C1 segment of cervical spinal cord (tissue), 14 donors: ENCODE data around the gene SLC6A18.
"Not testable (repeated sequence)": the region's sequence is repeated elsewhere in the genome, so short reads cannot be mapped to it uniquely, and the experiment has no call there.

ENCODE experiments used
- DNase-seq, 14 donors: peaks; one replicate each; lab custom pipeline; 2025; lab: John Stamatoyannopoulos, UW

Gene SLC6A18

DNA sequence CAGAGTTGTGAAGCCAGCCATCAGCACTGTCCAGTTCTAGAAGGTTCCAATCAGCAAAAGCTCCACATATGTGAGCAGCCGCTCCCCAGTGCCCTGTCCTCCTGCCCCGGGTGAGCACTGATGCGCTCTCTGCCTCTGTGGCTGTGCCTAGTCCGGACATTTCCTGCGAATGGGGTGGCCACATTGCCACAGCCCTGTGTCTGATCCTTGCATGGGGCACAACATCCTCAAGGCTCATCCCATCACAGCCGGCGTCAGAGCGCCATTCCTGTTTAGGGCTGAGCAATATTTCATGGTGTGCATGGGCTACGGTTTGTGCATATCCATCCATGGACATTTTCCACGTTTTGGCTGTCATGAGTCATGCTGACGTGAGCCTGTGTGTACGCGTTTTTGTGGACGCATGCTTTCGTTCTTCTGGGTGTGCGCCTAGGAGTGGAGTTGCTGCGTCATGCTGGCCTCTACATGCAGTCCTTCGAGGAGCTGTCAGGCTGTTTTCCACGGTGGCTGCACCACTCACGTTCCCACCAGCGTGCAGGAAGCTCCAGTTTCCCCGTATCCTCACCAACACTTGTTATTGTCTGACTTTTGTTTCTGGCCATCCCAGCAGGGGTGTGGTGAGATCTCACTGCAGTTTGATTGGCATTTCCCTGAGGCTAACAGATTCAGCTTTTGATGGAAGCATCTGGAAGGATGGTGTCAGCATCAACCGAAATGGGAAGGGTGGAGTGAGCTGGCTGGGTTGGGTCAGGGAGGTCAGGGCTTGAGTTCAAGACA, 9.7 kb upstream of the SLC6A18 start:
- no peak for DNase-seq

DNA sequence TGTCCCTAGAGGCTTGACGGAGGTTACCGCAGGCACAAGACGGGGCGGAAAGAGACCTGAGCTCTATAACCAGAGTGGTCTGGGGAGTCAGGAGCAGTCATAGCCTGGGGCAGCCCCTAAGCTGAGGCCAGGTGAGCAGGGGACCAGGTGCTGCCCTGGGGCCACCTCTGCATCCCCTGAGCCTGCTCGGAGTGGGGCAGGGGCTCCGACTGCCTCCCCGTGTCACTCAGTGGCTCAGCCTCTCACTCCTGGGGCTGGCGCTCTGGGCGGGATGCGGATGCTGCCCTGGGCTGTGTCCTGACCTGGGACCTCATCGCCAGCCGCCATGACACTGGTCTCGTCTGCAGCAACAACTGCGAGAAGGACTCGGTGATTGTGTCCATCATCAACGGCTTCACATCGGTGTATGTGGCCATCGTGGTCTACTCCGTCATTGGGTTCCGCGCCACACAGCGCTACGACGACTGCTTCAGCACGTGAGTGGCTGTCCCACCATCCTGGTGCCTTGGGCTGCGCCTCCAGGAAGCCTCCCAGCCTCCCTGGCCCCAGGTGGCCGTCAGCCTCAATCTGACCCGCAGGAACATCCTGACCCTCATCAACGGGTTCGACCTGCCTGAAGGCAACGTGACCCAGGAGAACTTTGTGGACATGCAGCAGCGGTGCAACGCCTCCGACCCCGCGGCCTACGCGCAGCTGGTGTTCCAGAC, 8.8 kb upstream of the SLC6A18 start:
- DNase-seq: no peak

DNA sequence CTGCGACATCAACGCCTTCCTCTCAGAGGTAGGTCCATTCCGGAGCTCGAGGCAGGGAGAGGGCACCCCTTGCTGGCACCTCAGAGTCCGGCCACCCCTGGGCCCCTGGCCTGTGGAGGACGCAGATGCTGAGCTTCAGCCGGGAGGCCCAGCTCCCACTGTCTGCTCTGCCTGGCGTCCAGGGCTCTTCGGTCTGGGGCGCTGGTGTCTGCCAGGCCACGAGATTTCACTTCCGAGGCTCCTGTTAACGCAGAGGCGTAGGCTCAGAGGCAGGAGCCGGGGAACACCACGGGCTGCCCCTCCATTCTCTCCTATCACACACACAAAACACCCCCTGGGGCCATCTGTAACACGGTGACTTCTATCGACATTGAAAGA, 8.3 kb upstream of the SLC6A18 start:
- no peak for DNase-seq

DNA sequence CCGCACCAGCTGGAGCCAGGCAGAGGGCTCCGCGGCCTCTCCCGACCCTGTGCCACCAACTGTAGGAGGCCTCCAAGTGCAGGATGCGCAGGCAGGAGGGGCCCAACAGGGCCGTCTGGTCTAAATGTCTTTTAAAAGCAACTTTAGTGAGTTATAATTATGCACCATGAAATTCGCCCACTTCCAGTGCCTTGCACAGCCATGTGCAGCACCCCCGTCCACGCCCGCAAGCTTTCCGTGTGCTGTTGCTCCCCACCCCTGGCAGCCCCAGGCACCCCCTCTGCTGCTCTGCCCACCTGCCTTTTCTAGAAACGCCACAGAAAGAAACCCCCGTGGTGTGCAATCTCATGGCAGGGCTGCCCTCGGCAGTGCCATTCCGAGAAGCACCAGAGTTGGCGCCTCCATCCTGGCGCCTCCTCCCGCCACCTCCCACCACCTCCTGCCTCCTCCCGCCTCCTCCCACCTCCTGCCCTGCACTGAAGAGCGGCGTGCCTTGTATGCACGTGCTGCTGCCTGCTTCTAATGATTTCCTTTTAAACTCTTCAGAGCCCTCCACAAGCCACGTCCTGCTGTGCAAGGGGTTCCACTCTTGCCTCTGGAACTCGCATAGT, 7.5 kb upstream of the SLC6A18 start:
- no peak for DNase-seq

DNA sequence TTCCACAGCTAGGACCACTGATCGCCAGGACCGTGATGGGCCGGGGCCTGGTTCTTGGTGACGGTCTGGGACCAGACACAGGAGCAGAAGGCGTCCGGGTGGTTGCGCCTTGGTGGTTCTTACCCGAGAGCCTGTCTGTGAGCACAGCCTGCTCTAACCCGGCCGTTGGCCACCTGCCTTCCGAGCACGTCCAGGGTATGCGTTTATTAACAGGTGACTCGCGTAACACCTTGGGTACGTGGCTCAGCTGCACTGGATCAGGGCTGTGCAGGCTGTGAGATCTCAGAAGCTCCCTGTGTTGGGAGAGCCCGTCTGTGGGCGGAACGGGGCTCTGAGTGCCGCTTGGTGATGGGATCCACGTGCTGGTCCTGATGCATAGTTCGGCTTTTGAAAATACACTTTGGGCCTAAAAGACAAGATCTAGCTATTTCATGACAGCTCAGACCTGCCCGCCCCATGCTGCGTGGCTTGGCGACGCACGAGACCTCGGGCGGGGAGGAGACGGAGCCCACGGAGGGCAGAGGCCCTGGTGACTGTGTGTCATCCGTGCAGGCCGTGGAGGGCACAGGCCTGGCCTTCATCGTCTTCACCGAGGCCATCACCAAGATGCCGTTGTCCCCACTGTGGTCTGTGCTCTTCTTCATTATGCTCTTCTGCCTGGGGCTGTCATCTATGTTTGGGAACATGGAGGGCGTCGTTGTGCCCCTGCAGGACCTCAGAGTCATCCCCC, 6.7 kb upstream of the SLC6A18 start:
- no peak for DNase-seq

DNA sequence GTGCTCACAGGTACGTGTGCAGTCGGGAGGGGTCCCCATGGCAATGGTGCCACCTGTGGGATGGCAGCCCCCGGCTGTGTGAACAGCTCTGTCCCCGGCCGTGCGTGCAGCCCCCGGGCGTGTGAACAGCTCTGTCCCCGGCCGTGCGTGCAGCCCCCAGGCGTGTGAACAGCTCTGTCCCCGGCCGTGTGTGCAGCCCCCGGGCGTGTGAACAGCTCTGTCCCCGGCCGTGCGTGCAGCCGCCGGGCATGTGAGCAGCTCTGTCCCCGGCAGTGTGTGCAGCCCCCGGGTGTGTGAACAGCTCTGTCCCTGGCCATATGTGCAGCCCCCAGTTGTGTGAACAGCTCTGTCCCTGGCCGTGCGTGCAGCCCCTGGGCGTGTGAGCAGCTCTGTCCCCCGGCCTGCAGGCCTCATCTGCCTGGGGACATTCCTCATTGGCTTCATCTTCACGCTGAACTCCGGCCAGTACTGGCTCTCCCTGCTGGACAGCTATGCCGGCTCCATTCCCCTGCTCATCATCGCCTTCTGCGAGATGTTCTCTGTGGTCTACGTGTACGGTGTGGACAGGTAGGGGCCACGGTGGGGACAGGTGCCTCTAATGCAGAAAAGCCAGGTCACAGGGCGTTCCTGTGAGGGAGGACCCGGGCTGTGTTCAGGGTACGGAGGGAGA, 5.9 kb upstream of the SLC6A18 start:
- no peak for DNase-seq

DNA sequence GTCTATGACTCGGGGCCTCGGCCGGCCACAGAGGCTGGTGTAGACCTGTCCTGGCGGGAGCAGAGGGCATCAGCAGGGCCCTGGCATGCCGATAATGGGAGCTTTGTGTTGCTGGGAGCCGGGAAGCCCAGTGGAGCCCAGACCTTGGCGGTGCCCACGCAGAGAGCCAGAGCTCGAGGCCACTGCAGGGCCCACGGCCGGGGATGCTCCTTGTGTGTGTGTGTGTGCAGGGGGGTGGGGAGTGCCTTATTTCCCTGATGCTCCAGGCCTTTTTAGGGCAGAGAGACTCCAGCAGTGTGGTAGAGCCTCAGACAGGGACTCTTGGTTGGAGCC, 5.4 kb upstream of the SLC6A18 start:
- no peak for DNase-seq

DNA sequence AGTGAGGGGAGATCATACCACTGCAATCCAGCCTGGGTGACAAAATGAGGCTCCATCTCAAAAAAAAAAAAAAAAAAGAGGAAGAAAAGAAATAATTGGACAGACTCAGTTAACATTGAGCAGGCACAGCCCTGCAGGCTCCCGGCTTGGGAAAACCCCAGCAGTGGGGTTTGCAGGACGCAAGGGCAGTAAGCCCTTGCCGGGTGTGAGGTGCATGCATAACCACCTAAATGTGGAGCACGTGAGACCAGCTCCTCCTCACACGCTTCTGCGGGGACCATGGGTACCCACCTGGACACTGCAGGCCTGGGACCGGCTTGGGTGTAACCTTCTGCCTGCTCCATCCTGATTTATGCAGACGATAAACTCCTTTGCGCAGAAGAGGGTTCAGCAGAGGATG, 4.8 kb upstream of the SLC6A18 start:
- DNase-seq: no peak

DNA sequence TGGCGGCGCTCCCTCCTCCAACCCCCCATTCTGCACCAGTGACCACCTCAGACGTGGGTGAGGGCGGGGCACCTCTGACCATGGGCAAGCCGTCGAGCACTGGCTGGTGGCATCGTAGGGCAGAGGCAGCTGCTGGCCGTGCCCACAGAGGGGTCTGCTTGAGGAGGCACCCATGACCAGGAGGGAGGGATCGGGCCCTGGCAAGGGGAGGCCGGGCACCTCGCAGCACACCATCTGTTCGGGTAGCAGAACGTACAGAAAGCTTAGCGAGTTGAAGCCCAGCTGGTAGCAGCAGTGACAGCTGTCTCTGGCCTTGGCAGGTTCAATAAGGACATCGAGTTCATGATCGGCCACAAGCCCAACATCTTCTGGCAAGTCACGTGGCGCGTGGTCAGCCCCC, 4.3 kb upstream of the SLC6A18 start:
- DNase-seq: no peak

DNA sequence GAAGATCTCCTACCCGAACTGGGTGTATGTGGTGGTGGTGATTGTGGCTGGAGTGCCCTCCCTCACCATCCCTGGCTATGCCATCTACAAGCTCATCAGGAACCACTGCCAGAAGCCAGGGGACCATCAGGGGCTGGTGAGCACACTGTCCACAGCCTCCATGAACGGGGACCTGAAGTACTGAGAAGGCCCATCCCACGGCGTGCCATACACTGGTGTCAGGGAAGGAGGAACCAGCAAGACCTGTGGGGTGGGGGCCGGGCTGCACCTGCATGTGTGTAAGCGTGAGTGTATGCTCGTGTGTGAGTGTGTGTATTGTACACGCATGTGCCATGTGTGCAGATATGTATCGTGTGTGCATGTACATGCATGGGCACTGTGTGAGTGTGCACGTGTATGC, 3.5 kb upstream of the SLC6A18 start:
- DNase-seq: no peak

DNA sequence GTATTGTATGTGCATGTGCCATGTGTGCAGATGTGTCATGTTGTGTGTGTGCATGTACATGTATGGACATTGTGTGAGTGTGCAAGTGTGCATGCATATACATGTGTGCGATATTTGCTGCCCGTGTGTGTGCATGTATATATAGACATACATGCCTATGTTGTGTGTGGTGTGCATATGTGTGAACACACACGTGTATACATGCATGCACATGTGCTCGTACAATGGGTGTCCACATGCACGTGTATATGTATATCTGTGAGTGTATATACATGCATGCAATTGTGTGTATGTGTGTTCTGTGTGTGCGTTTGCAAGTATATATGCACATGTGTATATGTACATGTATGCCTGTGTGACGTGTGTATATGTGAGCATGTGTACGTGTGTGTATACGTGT, 3.0 kb upstream of the SLC6A18 start:
- DNase-seq: no peak

DNA sequence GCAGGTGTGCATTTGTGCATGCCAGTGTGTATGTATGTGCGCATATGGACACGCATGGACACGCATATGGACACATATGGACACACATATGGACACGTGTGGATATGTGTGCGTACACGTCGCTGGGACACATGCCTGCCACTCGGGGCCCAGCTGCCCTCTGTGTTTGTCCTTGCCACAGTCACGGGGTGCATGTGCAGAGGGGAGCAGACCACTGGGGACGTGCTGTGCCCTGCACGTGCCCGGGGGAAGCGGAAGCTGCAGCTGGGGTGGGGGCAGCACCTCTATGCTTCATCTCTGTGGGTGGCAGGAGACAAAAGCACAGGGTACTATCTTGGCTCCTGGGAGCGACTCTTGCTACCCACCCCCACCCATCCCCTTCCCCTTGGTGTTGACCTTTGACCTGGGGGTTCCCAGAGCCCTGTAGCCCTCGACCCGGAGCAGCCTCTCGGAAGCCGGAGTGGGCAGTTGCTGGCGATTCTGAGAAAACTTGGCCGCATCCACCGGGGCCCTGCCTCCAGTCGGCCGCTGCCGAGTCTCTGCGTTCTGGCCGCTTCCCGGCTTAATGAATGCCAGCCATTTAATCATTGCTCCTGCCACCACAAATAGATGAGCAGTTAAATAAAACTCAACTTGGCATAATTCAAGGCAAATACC, 2.4 kb upstream of the SLC6A18 start:
- DNase-seq: no peak

DNA sequence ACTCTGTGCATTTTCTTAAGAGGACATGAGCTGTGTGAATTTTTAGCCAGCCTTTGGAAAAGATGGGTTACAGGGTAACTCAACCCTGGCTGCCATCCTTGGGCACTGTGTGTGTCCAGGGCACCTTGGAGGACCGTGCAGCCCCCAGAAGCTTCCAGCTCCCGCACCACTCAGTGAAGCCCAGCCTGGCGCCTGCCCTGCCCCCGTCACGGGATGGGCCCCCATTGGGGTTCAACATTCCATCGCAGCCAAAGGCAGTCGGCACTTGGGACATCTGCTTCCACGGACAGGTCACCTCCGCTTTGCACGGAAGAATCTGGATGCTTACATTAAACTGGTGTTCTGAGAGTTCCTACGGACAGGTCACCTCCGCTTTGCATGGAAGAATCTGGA, 1.9 kb upstream of the SLC6A18 start:
- DNase-seq: no peak

DNA sequence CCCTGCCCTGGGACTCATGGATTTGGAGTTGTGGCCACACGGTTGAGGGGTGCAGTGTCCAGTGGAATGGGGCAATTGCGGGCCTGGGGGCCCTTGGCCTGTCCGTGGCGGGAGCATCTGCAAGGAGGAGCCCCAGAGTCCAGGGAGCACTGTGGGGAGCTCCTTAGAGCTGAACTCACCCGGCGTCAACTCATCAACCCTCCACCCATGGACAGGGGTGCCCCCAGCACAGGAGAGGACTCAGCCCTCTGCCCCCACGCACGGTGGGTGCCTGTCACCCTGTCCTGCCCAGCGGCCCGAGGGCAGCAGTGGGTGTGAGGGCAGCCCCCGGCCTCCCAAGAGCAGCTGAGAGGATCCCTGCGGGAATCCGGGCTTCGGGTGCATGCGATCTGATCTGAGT, 550 bp upstream of the SLC6A18 start:
- DNase-seq: no peak

DNA sequence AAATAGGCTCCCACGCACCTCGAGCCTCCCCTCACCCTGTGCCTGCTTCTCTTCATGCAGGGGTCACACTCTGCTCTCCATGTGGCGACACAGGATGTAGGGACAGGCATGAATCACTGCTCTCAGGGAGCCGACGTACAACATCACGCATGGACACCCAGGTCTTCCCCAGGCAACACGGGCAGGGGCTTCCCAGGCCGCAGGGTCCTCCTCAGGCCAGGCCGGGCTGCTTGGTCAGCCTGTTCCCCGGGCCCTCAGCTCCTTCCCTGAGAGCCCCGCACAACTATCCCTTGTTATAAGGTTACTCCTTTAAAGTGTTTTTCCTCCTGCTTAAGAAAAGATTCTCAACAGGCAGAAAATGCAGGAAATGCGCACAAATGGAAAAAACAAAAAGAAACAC, 1.1 kb downstream of the SLC6A18 start:
- no peak for DNase-seq

DNA sequence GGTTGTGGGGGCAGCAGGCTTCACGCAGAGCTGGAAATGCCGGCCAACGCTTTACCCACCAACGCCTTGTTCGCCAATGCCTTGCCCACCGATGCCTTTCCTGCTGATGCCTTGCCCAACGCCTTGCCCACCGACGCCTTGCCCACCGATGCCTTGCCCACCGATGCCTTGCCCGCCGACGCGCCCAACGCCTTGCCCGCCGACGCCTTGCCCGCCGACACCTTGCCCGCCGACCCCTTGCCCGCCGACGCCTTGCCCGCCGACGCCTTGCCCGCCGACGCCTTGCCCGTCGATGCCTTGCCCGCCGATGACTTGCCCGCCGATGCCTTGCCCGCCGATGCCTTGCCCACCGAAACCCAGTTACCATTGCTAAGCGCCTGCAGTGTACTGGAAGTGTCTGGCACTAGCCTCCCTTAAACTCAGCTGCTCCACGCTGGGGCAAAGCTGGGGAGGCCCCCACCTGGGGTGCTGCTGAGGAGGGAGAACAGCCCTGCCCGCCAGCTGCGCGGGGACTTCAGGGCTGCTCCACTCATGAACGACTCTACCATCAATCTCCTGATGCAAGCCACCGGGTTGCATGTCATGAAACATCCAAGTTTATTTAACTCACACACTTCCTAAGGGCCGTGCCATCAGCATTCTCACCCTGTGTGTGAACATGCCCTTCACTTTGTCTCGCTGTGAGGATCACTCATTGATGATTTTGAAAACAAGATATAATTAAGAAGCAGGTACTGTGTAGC, 1.8 kb downstream of the SLC6A18 start:
- DNase-seq: no peak

DNA sequence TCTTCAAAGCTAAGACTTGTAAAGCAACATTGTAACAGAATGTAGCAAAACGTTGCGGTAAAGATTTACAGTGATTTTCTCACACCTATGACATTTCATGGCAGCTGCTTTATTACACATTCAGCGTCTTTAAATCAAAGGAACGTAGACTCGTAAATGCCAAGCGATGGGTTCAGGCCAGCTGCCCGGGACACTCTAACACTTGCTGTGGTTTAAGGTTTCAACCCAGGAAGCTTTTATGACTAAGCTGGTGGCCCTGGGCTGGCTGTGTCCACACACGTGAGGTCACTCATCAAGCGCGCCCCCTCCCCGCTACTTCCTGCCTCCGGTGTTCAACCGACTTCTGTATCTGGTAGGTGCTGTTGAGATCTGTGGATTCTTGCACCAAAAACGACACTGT, 2.5 kb downstream of the SLC6A18 start:
- DNase-seq: no peak

DNA sequence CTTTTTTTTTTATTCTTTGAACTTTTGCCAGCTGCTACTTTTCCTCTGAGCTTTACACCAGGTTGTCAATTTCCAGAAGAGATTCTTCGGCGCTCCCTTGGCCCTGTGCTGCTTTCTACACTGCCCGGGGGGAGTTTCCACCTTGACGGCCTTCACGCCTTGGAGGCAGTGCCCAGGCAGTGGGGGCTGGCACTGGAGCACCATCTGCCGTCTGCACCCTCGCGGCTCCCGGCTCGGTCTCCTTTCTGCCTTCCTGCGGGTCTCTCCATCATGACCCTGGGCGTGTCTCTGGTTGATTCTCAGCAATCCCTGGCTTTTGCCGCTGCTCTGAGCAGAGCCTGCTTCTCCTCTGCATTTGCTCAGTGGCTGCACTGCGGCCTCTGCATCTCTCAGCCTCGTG, 2.9 kb downstream of the SLC6A18 start:
- no peak for DNase-seq

DNA sequence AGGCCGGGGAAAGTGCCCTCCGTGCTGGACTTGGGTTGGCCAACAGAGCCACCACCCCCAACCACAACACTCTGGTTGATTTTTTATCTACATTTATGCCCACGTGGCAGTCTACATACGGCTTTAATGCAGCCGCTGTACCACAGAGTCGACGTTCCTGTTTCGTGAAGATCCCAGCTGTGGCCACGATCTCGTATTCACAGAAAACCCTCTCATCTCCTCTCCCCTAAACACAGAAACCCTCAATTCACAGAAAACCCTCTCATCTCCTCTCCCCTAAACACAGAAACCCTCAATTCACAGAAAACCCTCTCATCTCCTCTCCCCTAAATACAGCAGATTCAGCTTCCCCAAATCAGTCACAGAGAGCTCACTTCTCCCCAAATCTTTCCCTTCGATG, 3.8 kb downstream of the SLC6A18 start:
- DNase-seq: not testable (repeated sequence)

DNA sequence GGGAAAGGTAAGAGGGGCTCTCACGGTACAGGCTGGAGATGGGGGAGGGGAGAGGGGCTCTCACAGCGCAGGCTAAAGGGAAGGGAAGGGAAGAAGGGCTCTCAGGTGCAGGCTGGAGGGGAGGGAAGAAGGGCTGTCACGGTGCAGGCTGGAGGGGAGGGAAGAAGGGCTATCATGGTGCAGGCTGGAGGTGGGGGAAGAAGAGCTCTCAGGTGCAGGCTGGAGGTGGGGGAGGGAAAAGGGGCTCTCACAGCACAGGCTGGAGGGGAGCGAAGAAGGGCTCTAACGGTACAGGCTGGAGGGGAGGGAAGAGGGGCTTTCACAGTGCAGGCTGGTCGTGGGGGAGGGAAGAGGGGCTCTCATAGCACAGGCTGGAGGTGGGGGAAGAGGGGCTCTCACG, 4.6 kb downstream of the SLC6A18 start:
- DNase-seq: no peak

DNA sequence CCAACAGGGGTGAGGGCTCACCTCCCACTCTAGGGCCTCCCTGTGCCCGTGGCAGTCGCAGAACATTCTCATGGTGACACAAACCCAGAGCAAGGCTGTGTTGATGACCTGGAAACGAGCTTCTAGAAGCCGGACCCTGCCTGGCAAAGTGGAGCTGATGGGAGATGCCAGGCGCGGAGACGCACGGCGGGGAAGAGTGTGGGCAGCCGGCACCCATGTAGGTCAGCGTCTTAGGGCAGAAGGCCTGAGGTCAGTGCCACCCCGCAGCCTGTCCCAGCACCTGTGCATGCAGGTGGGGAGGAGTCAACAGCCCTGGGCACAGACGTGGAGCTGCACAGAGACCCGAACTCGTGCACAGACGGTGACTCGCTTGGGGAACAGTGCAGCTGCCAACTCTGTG, 5.4 kb downstream of the SLC6A18 start:
- no peak for DNase-seq
